ENCODE results near the gene NEGR1.

NEGR1 gene

DNA sequence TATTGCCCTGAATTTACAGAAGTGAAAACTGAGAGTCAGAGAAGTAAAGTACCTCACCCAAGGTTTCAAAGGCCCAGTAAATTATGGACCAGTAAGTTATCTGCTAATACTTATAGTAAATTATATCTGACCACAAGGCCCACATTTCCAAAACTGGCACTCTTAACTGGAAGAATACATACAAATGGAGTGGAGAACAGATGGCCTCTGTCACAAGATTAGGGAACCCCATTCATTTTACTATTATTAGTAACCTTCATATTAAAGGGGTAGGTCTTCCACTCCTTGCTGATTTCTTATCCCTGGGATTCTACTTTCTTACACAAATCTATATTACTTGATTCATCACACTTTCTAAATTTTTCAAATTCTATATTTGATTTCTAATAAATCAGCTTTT is 588.8 kb downstream of the NEGR1 start:
- DNase-seq (ENCODE audit: low read depth in 2 of 2), result no peak

DNA sequence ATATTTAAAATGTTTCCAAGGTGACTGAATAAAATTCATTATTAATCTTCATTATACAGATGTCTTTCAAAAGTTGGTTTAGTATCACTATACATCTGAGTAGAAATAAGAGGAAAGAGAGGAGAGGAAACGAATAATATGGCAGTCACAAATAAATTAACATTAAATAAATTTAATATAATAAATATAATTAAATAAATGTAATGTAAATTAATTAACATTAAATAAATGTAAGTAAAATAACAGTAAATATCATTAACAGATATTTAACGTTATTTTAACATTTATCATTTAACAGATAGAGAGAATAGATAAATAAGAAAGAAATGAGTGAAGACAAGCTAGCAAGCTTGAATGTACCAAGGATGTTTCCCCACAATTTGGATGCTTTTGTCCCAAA is 592.7 kb downstream of the NEGR1 start:
- DNase-seq (ENCODE audit: low read depth in 2 of 2), result no peak

DNA sequence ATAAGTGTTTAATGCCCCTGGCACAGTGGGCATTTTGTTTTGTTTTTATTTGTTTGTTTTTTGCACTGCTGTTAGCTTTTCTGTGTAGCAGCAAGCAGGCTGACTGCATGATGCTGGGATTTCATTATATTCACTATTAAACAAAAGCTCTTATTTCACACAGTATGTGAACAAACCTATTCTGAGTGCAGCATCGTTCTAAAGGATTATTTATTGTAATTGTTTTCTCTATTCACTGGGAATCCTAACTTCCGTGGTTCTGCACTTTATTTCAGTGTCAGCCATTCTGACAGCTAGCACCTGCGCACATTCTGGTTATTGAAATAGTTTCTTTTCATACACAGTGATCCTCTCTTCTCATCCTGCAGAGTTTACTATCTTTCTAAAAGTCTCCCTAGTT is 595.0 kb downstream of the NEGR1 start:
- DNase-seq (ENCODE audit: low read depth in 2 of 2), result no peak

DNA sequence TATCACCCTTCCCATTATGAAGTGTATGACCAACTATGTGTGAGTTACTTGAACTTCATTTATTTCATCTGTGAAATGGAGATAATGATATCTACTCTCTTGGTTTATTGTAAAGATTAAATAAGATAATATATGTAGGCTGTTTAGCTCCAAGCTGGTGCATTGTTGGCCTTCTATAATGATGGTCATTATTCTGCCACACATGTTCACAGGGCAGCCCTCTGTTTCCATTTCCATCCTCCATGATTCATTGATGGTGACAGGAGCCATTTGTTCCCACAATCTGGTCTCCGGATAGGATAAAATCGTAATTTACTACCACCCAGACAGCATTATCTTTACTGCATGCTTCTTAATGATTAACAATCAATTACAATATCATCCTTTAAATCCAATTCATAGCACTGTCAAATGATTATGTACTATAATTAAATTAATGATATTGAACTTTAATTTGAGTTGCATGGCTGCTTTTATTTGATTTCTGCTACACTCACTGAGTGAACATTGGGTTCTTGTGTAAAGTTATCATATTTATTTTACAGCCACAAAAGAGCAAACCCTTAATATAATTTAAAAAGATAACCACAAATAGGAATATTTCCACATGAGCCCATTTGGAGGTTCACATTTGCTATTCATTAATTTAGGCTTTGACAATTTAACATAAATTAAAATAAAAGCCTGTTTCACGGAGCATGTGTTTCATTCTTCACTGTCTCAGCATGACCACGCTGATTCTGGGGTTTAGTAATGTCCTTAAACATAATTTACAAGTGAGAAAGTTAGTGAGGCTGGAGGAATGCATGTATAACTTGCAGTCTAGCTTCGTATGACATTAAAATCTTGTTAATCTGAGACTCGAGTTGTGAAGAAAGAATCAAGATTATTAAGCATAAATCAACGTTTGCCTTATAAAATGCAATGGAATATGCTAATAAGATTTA is 605.1 kb downstream of the NEGR1 start:
- no peak for DNase-seq (ENCODE audit: low read depth in 2 of 2)

DNA sequence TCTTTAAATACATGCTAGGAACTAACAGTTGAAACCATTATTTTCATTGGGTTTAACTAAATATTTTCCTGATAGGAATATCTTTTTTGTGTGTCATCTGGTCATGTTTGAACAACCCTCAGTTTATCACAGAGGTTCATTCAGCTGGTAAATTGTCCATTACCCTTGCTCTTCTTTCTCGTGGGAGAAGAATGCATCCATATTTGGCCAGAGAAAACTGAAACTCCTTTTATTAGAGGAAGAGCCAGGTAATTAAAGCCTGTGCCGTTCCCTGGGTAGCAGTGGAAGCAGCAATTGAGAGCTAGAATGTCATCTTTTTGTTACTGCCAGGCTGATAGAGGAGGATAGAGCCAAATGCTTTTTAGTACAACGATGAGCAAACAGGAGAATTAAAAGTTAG is 614.3 kb downstream of the NEGR1 start:
- DNase-seq (ENCODE audit: low read depth in 2 of 2), result no peak

DNA sequence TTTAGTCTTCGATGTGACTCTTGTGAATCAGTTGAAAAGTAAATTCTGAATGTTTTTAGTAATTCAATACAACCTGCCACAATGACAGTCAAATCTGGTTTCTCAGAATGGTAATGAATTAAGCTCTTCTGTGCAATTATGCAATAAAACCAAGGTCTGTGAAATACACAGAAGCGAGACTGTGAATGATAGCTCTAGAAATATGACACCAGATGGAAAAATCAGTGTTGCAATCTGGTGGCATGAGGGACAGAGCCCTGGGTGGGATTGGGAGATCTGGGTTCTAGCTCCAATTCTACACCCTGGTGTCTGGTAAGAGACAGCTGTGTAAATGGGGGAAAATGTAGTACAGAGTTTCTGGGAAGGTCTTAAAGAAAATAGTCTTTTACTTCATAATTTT is 615.1 kb downstream of the NEGR1 start:
- no peak for DNase-seq (ENCODE audit: low read depth in 2 of 2)

DNA sequence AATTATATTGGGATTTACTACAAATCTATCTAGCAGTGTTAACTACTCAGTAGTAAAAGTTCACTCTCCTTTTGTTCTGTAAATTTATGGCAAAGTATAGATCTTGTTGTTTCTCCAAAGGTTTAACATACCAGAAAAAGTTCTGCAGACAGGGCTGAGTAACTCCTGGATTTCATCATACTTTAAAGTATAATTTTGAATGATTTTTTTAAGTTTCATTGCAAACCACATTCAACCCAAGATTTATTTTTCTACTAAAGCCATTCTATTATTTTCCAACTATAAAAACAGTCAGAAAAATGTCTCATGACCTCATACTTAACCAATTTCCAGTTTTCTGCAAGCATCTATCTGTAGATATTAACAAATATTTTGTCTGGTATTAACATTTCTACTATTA is 615.7 kb downstream of the NEGR1 start:
- no peak for DNase-seq (ENCODE audit: low read depth in 2 of 2)

DNA sequence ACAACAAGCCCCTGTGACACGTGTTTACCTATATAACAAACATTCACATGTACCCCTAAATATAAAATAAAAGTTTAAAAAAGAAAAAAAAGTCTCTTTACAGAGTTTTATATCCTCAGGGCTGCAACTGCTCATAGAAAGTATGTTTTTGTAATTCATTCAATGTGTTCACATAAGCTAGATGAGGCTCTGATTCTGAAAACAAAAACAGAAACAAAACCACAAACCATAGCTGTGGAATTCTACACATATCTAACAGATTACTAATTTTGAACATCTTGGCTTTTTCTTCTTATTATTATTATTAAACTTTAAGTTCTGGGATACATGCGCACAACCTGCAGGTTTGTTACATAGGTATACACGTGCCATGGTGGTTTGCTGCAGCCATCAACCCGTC is 621.9 kb downstream of the NEGR1 start:
- no peak for DNase-seq (ENCODE audit: low read depth in 2 of 2)

DNA sequence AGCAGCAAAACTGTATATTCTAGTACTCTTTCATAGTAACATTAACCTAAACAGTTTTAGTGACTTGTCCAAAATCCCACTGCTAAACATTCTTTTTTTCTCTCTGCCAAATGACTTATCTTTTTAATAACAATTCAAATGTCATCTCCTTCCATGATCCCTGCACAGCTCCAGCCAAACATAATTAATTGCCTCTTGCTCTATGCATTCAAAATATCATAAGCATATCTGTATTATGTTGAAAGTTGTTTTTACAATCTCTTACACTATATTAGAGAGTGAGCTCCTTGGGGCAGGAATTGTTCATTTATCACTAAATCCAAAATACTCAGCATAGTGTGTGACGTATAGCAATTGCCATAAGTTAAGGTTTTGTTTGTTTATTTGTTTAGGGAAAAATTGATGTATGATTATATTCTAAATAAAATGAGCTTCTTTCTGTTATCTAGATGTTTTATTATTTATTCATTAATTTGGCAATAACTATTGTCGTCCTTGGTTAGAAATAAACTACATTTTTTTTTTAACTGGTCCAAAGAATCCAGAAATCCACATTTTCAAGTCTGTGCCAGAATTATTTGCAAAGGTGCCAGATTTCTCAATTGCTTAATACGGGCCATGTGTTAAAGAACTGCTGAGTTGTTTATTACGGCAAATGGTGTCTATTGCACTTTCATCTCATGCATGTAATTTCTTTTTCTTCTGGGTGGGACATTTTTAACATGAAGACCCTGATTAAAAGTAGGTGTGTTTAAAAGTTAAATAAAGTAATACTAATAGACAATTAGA is 624.3 kb downstream of the NEGR1 start:
- no peak for DNase-seq (ENCODE audit: low read depth in 2 of 2)

DNA sequence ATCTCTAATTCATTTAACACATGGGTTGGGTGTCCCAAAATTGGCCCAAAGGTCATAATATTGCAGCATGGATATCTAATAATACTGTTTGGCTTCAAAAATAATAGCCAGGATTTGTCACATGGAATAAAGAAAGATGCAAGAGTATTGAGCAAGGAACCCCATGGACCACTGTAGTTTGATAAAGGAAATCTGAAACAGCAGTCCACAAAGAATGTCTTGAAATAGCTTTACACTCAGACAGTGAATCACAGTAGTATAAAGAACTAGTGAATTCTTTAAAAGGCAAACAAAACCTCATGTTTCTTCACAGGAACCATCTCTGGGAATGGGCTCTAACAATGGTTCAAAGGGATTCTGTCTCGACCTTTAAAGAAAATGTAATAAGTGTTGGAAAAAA is 625.4 kb downstream of the NEGR1 start:
- DNase-seq (ENCODE audit: low read depth in 2 of 2), result no peak

DNA sequence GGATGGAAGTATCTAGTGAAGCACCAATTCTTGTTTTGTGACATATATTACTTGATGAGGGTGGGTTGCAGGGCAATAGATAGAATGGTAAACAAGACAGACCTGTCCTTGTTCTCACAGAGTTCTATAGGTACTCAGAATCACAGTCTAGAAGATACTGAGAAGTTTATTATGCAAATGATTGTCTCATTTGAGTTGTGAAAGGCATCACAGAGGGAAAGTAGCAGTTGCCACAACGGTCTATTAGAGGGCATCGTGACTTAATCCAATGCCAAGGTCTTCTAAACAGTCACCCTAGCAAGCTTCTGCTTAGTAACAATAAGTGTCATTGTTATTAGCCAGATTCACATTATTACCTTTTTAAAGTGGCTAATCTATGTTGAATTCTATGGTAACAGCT is 626.7 kb downstream of the NEGR1 start:
- no peak for DNase-seq (ENCODE audit: low read depth in 2 of 2)

DNA sequence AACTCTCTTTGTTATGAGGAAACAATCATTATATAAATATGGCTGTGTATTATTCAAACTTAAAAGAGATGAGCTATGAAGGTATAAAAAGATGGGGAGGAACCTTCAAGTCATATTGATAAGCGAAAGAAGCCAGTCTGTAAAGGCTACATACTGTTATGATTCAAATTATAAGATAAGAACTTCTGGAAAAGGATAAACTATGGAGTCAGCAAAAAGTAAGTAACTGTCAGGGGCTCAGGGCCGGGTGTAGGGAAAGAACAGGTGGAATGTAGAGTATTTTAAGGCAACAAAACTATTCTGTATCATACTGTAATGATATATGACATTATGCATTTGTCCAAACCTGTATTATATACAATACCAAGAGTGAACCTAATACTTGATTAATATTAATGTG is 628.4 kb downstream of the NEGR1 start:
- DNase-seq (ENCODE audit: low read depth in 2 of 2), result no peak

DNA sequence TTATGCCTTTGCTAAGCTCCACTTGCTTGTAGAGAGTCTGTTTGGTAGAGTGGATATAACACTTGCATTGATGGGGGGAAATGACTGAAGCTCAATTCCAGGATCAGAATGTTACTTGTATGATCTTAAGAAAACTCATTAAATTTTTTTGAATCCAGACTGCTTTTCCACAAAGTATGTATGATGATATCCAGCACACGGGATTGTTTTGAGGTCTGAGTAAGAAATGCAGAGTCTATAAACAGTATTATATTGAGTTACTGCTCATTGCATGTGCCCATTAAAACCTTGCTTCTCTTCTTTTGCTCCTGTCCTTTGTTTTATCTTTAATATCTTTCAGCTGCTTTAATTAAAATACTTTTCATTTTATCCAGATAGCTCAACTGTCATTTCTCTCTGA is 631.1 kb downstream of the NEGR1 start:
- no peak for DNase-seq (ENCODE audit: low read depth in 2 of 2)

DNA sequence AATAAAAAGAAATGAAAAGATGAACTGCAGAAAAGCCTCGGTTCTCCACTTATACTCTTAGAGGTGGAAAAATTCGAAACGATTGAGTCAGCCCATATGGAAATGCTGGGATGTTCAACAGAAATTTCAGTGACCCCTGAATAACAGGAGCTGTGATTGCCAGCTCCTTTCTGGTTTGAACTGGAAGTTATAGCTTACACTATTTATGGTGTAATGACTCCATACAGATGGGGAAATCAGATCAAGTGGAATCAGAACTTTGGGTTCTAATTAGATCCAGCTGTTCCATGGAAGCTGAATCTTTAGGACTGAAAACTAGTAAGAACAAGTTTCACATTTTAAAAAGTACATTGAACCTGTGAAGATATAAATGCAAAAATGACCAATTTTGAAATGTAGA is 632.2 kb downstream of the NEGR1 start:
- no peak for DNase-seq (ENCODE audit: low read depth in 2 of 2)

DNA sequence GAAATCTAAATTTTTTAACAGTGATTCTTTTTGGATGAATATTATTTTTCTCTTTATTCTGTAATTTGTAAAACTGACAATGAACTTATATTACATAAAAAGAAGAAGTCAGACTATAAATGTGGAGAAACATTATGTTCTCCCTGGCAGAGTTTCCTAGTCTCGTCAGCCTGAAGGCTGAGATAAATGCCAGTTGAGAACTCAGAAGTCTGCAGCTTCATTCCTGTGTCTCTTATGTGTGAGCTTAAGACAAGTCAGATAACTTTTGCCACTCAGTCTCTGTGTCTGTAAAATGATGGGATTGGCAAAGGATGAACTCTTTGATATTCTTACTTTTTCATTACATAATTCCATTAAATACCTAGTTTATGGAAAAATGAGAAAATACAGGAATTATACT is 632.7 kb downstream of the NEGR1 start:
- DNase-seq (ENCODE audit: low read depth in 2 of 2), result no peak

DNA sequence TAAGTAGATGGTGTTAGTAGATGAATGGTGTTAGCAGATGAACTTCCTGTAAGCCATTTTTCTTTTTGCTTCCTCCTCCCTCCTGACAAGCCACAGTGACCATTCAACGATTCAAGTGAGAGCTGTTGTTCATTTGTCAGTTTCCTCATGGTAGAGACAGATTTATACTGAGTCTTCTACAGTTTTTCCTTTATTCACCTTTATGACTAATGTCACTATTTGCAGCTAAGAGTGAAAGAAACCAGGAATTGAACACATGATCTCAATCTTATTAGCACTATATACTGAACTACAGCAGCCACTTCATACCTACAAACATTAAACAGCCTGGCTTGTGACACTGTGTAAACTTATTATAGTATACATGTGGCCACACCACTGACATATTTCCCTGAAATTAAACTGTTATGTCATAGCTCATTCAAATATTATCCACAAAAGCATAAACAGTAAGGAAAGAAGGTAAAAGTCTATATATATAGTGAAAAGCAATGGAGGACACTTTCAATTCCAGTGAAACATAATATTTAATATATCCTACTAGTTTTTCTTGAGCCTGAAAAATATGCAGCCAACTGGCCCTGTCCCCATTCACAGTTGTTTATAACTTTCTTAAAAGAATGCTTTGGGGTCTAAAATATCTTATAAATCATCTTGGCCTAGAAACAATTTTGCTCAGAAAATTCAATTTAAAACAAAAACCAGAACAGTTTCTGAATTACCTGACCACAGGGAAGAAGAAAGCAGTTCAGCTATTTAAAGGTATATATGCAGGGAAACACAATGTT is 634.6 kb downstream of the NEGR1 start:
- no peak for DNase-seq (ENCODE audit: low read depth in 2 of 2)

DNA sequence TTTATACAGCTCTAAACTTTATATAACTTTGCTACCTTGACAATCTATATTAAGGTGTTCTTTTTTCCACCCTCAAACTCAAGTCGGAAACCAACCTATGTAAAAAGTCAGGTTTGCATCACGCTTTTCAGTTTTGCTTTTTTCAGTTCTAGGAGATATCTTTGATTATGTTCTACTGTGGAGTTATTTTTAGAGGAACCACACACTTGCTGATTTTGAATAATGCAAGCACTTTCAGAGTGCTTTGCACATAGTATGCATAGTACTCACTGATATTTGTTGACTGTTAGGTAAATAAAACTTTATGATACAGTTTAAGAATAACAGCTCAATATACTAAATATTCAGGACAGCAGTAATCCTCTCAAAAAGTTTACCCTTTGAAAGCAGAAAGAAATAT is 637.3 kb downstream of the NEGR1 start:
- no peak for DNase-seq (ENCODE audit: low read depth in 2 of 2)

DNA sequence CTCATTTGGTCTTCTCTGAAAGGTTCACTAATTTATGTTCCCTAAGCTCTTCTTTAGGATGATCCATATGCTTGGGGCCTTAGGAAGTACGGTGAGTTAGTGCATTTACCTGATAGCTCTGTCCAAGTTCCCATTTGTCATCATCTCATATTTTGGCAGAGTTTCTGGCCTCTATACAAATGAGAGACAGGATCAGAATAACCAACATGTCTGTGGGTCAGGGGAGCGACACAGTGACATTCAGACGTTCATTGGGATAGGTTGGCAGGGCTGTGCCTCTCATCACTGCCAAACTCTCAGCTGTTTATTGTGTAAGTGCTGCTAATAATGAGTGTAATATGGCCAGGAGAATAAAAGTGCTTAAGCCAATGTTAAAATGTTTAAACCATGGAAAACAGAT is 640.4 kb downstream of the NEGR1 start:
- no peak for DNase-seq (ENCODE audit: low read depth in 2 of 2)

DNA sequence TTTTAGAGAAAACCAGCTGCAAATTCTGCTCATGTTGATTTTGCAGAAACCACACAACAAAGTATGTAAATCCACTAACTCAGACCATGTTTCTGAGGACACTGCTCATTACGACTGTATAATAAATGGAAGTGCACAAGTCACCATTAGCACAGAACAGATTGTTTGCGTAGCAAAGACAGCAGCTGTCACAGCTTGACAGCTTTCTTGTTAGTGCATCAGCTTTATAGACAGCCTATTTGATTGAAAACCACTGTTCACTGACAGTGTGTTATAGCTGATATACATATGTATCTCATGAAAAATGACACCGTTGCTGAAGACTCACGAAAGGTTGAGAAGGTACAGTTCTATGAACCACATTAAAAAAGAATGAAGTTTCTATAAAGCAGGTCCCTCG is 641.3 kb downstream of the NEGR1 start:
- no peak for DNase-seq (ENCODE audit: low read depth in 2 of 2)

DNA sequence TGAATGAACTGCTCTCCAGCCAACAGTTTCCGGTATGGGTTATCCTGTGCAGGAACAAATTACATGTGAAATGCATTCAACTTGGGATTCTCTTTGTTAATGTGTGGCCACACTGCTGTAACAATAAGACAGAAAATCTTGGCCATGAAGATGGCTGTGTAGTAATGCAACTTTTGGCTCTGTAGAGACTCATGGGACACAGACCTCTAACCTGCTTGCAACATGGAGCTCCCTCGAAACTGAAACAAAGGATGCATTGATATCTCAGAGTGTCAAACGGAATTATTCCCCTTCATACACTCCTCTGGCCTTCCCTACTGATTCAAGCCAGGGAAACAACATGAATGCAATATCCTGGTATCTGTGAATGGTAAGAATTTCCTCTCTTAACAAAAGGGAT is 642.2 kb downstream of the NEGR1 start:
- no peak for DNase-seq (ENCODE audit: low read depth in 2 of 2)

DNA sequence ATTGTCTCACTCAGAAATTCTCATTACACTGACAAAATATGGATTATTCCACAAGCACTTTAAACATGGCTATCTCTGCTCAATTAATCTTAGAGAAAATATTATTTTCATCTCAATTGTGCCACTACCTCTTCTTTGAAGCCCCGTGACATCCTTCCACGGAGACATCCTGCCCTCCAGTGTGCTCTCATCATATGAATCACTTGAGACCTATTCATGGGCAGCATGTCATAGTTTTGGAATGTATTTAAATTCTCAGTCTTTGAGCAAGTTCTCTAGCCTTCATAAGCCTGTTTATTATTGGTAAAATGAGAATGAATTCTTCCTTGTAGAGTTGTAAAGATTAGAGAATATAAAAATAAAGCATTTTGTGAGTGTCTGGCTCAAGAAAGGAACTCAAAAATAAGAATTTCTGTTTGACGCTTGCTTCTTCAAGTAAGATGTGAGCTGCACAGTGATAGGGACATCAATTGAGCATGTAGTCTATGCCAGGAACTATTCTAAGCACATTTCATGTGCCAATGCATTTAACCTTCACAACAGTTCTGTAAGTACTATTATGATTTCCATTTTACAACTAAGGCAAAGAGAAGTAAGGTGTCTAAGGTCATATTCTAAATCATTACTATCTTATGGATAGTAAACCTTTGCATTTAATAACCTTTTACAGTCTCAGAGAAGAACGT is 644.1 kb downstream of the NEGR1 start:
- no peak for DNase-seq (ENCODE audit: low read depth in 2 of 2)

DNA sequence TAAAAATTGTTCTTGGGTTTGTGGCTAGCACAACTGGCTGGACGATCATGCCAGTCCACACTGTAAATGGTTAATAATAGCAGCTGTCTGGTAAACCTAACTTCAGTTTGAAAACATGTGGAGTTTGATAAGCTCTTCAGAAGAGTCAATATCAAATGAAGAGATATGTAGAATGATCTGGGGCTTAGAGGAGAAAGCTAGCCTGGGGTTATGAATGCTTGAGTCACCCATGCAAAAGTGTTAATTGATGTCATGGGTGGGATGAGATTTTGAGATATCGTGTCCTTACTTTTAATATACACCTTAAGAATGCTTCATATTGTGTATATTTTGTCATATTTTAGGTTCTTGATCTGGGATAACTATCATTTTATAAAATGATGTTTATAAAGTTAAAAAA is 646.8 kb downstream of the NEGR1 start:
- no peak for DNase-seq (ENCODE audit: low read depth in 2 of 2)

All from stimulated activated CD8-positive, alpha-beta memory T cell treated with anti-CD3 and anti-CD28 coated beads, Interleukin-7, amount 100 ng/mL, for 1 hour (primary cell).